Non-pigmented ciliary epithelial cell (primary cell): ENCODE data around the gene HSPA1L.
"Not testable (repeated sequence)": the region's sequence is repeated elsewhere in the genome, so short reads cannot be mapped to it uniquely, and the experiment has no call there.

ENCODE experiments used
- DNase-seq: peaks from one replicate; pipeline ENCODE4 v3.0.0-alpha.2; 2010; ENCODE audit warnings: low read depth

Gene HSPA1L

DNA sequence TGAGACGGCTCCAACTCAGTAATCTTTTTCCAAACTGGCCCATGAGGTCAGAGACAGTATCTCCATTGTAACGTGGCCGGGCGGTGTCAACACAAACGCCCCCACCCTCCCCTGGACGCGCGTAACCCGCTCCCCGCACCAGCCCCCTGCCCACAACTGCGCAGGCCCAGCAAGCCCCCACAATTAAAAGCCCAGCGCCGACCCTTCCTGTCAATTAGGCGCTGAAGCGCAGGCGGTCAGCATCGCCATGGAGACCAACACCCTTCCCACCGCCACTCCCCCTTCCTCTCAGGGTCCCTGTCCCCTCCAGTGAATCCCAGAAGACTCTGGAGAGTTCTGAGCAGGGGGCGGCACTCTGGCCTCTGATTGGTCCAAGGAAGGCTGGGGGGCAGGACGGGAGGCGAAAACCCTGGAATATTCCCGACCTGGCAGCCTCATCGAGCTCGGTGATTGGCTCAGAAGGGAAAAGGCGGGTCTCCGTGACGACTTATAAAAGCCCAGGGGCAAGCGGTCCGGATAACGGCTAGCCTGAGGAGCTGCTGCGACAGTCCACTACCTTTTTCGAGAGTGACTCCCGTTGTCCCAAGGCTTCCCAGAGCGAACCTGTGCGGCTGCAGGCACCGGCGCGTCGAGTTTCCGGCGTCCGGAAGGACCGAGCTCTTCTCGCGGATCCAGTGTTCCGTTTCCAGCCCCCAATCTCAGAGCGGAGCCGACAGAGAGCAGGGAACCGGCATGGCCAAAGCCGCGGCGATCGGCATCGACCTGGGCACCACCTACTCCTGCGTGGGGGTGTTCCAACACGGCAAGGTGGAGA is at the start of gene HSPA1L, which contains the start of gene HSPA1A:
Gene HSPA1L, minus strand, starts transcription at position 259 of the 814 bp plus-strand sequence. CDS start 3,311 bp downstream, outside the sequence.
Gene HSPA1A, plus strand, starts transcription at position 519 of the 814 bp plus-strand sequence. Its CDS starts 214 bp downstream, at position 733.
- DNase-seq: peak; percentile 83

DNA sequence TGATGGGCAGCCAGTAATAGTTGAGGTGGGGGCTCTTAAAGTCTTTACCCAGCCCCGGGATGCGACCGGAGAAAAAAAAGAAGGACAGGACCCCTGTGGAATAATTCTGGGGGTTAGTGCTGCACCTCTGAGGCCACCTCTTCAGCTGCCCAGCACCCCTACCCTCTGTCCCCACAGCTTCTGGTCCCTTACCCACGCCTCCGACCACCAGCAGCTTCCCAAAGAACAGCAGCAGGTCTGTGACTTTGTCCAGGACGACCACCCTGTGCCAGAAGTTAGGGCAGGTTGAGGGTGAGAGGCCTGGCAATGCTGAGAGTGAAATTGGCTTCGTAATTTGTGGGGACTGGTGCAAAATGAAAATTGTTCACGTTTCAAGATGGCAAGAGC is 49.7 kb upstream of the HSPA1L start:
- DNase-seq: no peak

DNA sequence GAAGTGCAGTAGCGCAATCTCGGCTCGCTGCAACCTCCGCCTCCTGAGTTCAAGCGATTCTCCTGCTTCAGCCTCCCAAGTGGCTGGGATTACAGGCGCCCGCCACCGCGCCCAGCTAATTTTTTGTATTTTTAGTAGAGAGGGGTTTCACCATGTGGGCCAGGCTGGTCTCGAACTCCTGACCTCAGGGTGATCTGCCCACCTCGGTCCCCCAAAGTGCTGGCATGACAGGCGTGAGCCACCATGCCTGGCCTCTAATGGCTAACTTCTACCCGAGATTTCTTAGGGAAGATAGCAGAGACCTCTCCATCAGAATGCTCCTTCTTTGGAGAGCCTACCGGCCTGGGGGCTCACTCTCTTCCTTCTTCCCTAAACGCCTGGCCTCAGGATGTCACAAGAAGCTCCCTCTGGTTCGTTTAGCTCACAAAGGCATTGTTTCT is 49.1 kb upstream of the HSPA1L start:
- not testable (repeated sequence) for DNase-seq

DNA sequence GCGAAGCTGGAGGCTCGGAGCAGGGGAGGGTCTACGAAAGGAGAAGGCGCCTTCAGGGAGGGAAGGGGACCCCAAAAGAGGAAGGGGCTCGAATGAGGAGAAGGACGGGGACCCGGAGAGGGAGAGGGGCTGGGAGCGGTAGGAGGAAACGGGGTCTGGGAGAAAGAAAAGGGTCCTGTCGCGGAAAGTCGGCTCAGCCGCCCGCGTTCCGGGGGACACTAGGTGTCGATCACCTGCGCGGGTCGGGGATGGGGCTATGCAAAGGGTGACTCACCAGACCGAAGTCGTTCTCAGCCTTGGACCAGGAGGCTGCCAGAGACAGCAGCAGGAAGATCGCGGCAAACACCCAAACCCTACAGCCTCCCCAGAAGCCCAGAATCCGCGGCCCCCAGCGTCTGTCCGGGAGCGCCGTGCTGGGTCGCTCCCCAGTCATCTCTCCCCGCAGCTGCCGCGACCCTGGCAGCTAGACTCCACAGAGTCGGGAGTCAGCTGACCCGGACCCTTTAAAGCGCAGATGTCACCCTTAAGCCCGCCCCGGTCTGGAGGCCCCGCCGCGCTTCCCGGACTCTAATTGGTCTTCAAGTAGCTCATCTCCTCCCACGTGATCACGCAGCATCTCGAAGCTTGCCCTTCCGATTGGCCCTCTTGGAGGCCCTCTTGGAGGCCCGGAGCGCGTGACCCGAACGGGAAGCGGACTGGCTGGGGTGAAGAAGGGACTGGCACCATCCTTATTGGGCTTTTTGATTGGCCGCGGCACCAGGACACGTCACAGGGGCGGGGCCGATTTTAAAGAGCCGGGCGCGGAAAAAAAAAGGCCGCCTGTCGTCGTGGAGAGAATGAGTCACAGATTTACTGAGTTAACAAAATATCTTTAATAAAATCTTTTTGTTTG is 47.5 kb upstream of the HSPA1L start, which contains the start of gene NEU1:
Gene NEU1, minus strand, starts transcription at position 478 of the 892 bp plus-strand sequence. Its CDS starts 45 bp downstream, at position 433.
- peak; percentile 100 for DNase-seq

DNA sequence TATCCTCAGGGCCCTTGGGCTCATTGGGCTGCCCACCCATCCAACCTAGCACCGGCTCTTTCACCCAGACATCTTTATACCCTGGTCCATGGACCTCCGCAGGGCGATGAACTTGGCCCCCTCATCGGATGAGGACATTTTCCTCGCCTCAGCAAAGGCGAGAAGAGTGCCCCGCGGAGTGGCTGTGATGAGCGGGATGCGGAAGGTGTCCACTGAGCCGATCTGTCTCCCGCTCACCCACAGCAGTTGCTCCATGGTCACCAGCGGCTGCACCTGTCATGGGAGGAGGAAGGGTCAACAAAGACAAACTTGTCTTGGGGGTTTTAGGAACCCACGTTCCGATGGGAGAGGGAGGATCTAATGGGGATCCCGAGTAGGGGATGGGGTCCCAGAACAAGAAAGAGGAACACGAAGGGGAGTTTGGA is 46.8 kb upstream of the HSPA1L start:
- no peak for DNase-seq

DNA sequence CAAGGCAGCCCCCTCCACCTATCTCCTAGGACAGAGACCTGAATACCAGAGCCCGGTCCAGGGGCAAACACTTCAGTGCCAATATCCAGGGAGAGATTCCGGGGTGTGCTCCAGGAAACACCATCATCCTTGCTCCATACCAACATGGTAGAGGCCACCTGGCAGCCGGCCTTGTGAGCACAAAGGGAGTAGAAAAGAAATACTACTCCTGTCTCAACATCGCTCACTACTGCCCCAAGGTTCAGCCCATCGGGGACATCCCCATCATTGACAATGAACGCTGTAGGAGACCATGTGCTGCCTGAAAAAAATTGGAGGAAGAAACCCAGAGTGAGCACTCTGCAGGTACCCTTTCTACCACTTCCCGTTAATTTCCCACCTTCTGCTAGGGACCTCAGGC is 46.1 kb upstream of the HSPA1L start:
- no peak for DNase-seq

DNA sequence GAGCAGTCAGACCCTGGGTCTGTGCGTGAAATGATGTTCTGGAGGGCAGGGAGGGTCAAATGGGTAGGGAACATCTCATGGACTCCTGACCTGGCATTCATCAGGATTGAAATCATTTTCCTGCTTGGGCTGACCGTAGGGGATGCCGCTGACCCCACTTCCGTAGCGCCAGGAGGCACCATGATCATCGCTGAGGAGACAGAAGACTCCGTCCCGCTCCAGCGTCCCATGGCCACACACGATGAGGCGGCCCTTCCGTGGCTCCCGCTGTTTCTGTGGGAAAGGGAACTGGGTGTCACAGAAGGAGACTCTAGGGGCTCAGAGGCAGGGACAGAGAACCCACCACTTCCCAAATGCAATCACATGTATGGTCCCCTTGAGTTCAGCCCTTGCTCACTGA is 45.3 kb upstream of the HSPA1L start:
- no peak for DNase-seq

DNA sequence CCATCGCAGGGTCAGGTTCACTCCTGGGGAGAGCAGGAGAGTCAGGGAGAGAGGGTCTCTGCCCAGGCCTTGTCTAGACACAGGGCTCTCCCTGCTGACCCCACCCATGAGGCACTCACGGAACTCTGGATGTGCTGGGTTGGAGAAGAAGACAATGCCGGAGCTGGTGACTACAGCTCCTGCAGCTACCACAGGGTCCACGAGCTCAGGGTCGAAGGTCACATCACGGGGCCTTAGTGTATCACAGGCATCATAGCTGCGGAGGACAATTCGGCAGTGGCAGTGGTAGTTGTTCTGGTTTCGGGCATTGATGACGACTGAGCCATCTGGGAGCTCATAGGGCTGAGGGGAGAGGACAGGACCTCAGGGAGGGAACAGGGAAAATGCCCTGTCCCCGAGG is 44.8 kb upstream of the HSPA1L start:
- no peak for DNase-seq

DNA sequence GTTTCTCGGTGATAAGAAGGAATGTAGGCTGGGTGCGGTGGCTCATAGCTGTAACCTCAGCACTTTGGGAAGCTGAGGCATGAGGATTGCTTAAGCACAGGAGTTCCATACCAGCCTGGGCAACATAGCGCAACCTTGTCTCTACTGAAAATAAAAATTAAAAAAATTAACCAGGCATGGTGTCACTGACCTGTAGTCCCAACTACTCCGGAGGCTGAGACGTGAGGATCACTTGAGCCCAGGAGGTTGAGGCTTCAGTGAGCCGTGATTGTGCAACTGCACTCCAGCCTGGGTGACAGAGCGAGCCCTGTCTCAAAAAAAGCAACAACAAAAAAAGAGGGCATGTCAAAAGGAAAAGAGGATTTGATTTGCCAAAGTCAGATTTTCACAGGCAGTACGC is 43.6 kb upstream of the HSPA1L start:
- no peak for DNase-seq

DNA sequence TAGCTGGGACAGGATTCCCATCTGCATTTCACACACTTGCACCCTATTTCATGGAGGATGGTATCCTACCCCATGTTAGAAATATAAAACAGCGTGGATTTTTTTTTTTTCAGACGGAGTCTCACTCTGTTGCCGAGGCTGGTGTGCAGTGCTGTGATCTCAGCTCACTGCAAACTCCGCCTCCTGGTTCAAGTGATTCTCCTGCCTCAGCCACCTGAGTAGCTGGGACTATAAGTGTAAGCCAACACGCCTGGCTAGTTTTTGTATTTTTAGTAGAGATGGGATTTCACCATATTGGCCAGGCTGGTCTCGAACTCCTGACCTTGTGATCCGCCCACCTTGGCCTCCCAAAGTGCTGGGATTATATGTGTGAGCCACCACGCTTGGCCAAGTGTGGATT is 42.7 kb upstream of the HSPA1L start:
- not testable (repeated sequence) for DNase-seq

DNA sequence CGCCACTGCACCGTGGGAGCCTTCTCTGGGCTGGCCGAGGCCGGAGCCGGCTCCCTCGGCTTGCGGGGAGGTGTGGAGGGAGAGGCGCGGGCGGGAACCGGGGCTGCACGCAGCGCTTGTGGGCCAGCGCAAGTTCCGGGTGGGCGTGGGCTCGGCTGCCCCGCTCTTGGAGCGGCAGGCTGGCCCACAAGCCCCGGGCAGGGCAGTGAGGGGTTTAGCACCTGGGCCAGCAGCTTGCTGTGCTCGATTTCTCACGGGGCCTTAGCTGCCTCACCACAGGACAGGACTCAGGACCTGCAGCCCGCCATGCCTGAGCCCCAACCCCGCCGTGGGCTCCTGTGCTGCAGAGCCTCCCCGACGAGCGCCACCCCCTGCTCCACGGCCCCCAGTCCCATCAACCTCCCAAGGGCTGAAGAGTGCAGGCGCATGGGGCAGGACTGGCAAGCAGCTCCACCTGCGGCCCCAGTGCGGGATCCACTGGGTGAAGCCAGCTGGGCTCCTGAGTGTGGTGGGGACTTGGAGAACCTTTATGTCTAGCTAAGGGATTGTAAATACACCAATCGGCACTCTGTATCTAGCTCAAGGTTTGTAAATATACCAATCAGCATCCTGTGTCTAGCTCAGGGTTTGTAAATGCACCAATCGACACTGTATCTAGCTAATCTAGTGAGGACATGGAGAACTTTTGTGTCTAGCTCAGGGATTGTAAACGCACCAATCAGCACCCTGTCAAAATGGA is 37.1 kb upstream of the HSPA1L start:
- DNase-seq: not testable (repeated sequence)

DNA sequence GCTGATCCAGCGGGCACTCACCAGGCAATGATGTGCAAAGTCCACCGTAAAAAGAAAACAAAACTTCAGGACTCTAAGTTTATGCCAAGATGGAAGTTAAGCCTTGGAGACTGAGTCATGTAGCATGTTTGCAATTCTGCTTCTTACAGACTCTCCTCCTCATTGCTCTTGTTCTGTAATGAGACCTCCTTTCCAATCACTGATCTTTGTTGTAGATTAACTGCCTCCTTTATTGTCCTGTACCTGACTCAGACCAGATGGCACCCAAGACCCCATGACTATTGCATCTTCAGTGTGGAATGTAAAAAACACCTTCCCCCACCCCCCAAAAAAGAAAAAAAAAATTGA is 36.4 kb upstream of the HSPA1L start:
- no peak for DNase-seq

DNA sequence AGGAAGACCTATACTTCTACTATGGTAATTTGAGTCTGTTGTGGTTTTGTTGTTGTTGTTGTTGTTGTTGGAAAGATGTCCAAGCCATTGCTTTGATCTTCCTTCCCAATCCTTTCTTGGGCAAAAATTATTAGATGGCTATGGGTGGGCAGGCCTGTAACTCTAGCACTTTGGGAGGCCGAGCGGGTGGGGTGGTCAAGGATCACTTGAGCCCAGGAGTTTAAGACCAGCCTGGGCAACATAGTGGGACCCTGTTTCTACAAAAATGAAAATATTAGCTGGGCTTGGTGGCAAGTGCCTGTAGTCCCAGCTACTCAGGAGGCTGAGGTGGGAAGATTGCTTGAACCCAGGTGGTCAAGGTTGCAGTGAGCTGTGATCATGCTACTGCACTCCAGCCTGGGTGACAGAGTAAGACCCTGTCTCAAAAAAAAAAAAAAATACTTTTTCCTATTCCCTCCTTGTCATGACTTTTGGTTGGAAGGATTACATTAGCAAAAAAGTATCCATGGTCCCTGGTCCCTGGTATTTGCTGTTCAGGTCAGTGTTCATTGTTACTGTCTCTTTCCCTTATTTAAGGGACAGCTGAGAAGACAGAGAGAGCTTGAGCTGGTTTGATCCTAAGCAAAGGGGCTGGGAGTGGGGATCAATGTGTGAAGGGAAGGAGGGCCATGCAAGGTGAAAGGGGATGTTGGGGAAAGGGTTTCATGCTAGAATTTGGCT is 35.8 kb upstream of the HSPA1L start:
- DNase-seq: no peak

DNA sequence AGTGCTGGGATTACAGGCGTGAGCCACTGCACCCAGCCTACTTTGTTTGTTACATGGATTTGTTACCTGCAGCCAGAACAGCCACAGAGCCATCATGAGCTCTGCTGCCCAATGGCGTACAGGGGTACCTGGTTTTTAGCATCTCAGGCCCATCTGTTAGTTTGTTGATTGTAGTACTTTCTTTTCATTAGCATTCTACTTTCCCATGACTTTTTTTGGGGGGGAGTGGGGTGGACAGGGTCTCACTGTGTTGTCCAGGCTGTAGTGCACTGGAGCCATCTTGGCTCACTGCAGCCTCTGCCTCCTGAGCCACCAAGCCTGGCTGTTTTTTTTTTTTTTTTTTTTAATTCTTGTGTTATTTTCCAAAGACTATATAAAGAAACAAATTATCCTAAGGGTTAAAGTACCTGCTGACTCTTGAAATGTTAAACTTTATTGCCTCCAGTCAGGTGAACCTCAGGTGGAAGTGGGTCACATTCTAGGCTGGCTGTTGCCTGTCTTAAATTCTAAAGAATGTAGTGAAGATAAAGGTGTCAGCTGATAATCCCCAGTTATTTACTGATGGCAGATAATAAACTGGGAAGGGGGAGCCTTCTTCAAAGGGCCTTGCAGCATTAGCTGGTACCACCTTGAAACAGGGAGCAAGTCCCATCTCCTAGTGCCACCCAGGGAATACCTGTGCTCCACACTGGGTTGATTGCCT is 32.3 kb upstream of the HSPA1L start:
- no peak for DNase-seq

DNA sequence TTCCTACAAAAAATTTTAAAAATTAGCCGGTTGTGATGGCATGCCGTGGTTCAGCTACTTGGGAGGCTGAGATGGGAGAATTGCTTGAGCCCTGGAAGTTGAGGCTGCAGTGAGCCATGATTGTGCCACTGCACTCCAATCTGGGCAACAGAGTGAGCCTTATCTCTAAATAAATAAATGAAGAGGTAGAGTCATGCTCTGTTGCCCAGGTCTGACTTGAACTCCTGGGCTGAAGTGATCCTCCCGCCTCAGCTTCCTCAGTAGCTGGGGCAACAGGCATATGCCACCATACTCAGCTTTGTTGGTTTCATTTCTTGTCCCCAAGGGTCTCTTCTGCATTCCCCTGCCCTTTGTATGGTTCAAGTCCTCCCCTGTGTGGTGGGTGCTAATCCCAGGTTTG is 29.4 kb upstream of the HSPA1L start:
- DNase-seq: no peak

DNA sequence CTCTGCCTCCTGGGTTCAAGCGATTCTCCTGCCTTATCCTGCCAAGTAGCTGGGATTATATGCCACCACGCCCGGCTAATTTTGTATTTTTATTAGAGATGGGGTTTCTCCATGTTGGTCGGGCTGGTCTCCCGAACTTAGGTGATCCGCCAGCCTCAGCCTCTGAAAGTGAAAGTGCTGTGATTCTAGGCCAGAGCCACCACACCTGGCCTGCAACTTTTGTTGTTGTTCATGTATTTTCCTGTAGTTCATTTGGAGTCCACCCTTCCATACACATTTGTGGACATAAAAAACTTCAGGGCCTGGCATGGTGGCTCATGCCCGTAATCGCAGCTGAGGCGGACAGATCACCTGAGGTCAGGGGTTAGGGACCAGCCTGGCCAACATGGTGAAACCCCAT is 27.0 kb upstream of the HSPA1L start:
- DNase-seq: no peak

DNA sequence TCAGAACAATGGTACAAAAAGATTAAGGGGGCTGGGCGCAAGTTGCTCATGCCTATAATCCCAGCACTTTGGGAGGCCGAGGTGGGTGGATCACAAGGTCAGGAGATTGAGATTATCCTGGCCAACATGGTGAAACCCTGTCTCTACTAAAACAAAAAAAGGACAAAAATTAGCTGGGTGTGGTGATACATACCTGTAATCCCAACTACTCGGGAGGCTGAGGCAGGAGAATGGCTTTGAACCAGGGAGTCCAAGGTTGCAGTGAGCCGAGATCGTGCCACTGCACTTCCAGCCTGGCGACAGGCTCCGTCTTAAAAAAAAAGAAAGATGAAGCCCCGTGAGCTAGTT is 24.7 kb upstream of the HSPA1L start:
- DNase-seq: not testable (repeated sequence)

DNA sequence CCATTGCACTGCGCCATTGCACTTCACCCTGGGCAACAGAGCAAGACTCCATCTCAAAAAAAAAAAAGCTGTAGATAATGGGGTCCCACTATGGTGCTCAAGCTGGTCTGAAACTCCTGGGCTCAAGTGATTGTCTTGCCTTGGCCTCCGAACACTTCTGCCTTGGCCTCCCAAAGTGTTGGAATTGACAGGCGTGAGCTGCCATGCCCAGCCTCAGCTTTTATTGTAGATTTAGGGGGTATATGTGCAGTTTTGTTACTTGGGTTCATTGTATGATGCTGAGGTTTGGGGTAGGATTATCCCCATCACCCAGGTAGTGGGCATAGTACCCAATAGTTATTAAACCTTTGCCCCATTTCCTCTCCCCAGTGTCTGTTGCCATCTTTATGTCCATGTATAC is 23.9 kb upstream of the HSPA1L start:
- no peak for DNase-seq

DNA sequence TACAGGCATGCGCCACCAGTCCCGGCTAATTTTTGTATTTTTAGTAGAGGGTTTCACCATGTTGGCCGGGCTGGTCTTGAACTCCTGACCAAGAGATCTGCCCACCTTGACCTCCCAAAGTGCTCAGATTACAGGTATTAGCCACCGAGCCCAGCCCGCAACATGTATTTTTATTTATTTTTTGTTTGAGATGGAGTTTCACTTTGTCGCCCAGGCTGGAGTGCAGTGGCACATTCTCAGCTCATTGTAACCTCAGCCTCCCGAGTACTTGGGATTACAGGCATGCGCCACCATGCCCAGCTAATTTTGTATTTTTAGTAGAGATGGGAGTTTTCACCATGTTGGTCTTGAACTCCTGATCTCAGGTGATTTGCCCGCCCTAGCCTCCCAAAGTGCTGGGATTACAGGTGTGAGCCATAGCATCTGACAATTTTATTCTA is 23.1 kb upstream of the HSPA1L start:
- not testable (repeated sequence) for DNase-seq

DNA sequence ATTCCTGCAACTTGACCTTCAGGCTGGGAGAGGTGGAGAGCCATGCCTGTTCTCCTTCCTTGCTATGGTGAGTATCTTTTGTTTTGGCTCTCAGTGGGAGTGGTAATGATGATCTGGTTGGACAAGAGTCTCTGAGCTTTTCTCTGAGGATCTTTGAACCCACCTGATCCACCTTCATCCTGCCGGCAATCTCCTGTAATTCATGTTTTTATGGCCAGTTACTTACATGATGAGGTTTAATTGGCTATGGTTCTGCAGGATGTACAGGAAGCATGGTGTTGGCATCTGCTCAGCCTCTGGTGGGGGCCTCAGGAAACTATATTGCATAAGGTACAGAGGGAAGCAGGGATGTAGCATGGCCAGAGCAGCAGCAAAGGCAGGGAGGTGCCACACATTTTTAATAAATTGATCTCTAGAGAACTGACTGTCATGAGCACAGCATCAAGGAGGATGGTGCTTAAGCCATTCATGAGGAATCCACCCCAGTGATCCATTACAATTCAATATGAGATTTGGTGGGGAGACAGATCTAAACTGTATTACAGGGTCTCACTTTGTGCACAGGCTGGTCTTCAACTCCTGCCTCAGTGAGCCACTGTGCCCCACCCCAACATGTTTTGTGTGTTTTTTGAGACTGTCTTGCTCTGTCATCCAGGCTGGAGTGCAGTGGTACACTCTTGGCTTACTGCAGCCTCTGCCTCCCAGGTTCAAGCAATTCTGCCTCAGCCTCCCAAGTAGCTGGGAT is 22.5 kb upstream of the HSPA1L start:
- DNase-seq: no peak
